ENCODE measurements around the gene MAPK11. TPM values are rescaled to one million over a fixed set of nuclear protein-coding genes. Genes with fewer than 3 reads are reported as not detected.

The MAPK11 gene
- 6.0 and 15.3 TPM in 2 replicates for total RNA-seq (2011; cell fraction: chromatin; rRNA removed; ENCODE audit: low replicate concordance)
- total RNA-seq (2011; cell fraction: nucleolus; rRNA removed), result 11.8 and 12.5 TPM in 2 replicates
- total RNA-seq (2011; cell fraction: nucleoplasm; rRNA removed), result 6.0 and 6.7 TPM in 2 replicates
- total RNA-seq (2014; rRNA removed) (9.6 and 9.8 TPM in 2 replicates), total RNA-seq (2014; rRNA removed; fragmentation: Illumina TruSeq; extraction: Trizol) (1.9 and 2.5 TPM in 2 replicates), total RNA-seq (2015; rRNA removed; fragmentation: Illumina TruSeq; extraction: Trizol) (5.3 and 5.8 TPM in 2 replicates), total RNA-seq (2021) (12.8 and 14.6 TPM in 2 replicates), polyA plus RNA-seq (2011; rRNA removed) (5.1 and 7.0 TPM in 2 replicates), polyA plus RNA-seq (2014; fragmentation: Illumina TruSeq; extraction: Trizol) (5.7 and 7.0 TPM in 2 replicates), polyA plus RNA-seq (2014; fragmentation: Nextera tagmentation; extraction: Ambion mirVana) (under 1 TPM; 0.06 to 0.10 TPM), polyA plus RNA-seq (2014; rRNA removed) (10.6 and 11.5 TPM in 2 replicates), polyA minus RNA-seq (2011; rRNA and poly(A)+ RNA removed) (1.4 and 3.6 TPM in 2 replicates), Bru-seq, nascent RNA (percentile 51 among the genes with signal in this experiment), BruChase-seq, experiment 1, labeled RNA remaining after a 2-hour chase (percentile 44 among the genes with signal in this experiment), BruChase-seq, experiment 2, labeled RNA remaining after a 6-hour chase (percentile 48 among the genes with signal in this experiment)
- 5.6 and 12.8 TPM in 2 replicates for polyA plus RNA-seq (2011; cell fraction: cytosol; rRNA removed)
- 39.5 and 60.0 TPM in 2 replicates for polyA plus RNA-seq (2011; cell fraction: nucleus; rRNA removed)
- 9.9 and 19.7 TPM in 2 replicates for polyA plus RNA-seq (2012)
- polyA minus RNA-seq (2011; cell fraction: cytosol; rRNA and poly(A)+ RNA removed), result 5.2 and 6.5 TPM in 2 replicates
- polyA minus RNA-seq (2011; cell fraction: nucleus; rRNA and poly(A)+ RNA removed), result 6.1 and 6.3 TPM in 2 replicates
- long read RNA-seq, experiment 1, partial matches to known transcripts, result 1 of 2 reads
- long read RNA-seq, experiment 1, other reads (novel, unspliced or antisense), result 1 of 2 reads
- long read RNA-seq, experiment 2, transcript MAPK11-201 (12 exons, 2,431 nt), result major isoform, 5 of 9 reads
- long read RNA-seq, experiment 2, partial matches to known transcripts, result 1 of 9 reads
- long read RNA-seq, experiment 2, other reads (novel, unspliced or antisense), result 3 of 9 reads
- long read RNA-seq, experiment 3, partial matches to known transcripts, result 0 of 2 reads
- long read RNA-seq, experiment 3, other reads (novel, unspliced or antisense), result 2 of 2 reads

DNA sequence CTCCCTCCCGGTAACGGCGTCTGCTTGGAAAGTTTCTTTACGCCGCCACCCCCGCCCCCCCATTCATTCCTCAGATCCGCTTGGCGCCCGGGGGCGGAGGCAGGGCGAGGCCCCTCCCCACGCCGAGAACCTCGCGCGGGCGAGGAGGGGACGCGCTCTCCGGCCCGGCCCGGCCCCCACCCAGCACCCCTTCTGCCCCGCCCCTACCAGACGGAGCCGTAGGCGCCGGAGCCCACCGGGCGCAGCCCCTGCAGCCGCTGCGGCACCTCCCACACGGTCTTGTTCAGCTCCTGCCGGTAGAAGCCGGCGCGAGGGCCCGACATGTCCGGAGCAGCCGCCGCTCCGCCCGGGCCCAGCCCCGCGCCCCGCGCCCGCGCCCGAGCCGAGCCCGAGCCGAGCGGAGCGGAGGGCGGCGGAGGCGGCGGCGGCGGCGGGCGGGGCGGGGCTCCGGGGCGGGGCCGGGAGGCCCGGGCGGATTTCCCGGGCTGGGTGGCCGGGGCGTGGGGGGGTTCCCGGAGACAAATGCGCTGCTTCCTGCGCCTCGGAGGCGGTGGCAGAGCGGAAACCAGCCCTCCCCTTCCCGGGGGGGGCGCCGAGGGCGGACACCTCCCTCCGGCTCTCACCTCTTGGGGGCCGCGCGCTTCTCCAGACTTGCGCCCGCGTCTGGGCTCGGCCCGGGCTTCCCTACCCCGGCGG lies at the start of gene MAPK11:
MAPK11 (minus strand) TSS at position 411 of the 696 bp plus-strand sequence; CDS start at position 323, 88 bp downstream.
- ChIA-PET POLR2A (no interaction called here), CTCF (ENCODE audit: low intra/inter-chr PET ratio) (no interaction called here)
- no TSS peak for BruUV-seq (replicated peaks)
- H3K9me1 ChIP-seq (ENCODE audit: control insufficient read depth, insufficient read depth, low read length), result no peaks in the 10 kb centered on the region
- H3K4me2 ChIP-seq (ENCODE audit: insufficient read depth, low read length), result peak within 1 kb of the TSS; percentile 58
- WGBS (ENCODE audit: insufficient coverage, low coverage, missing lambda C conversion rate), result 0% methylated on average over 17 of the region's 92 CpGs
- in situ Hi-C loops (cut with MboI), result loop anchor here (5.0 kb wide), 1 partner anchor 57 kb away; the partner anchor contains the start of gene DENND6B
- peak within 1 kb of the TSS; percentile 49 for H3K4me3 ChIP-seq
- no peaks in the 10 kb centered on the region; the same call in 2 of the 3 replicates for H3K79me2 ChIP-seq (ENCODE audit: control insufficient read depth, insufficient read depth, low read length)
- no peaks in the 10 kb centered on the region for H4K20me1 ChIP-seq (replicated peaks; ENCODE audit: control insufficient read depth, insufficient read depth, low read length)
- H3K4me1 ChIP-seq (replicated peaks in 1 of 2; ENCODE audit: control insufficient read depth in 2 of 2, insufficient read depth in 2 of 2, low read length in 2 of 2), result peaks cover 7 to 77% of the 10 kb centered on the region in 2 experiments; a peak in 4 of 5 replicates
- intact Hi-C loops (cut with micrococcal nuclease), result loop anchor here (5.0 kb wide), 1 partner anchor 57 kb away; the partner anchor contains the start of gene DENND6B
- H3K36me3 ChIP-seq (ENCODE audit: control insufficient read depth, insufficient read depth, low read length), result peaks cover 2% of the 10 kb centered on the region; the same call in 1 of the 3 replicates
- H3K9me3 ChIP-seq (replicated peaks; ENCODE audit: control insufficient read depth, insufficient read depth, low read depth, low read length), result no peaks in the 10 kb centered on the region
- no peak for FAIRE-seq
- ATAC-seq, result peak; percentile 59
- peak within 1 kb of the TSS; percentile 56; the same call in 2 of the 3 replicates for H3K27ac ChIP-seq (ENCODE audit: extremely low read depth, low read depth, low read length)
- H2AFZ ChIP-seq (ENCODE audit: low read depth, low read length), result no peak within 1 kb of the TSS
- peak within 1 kb of the TSS; percentile 49 to 90; a peak in 3 of 4 replicates for H3K9ac ChIP-seq (ENCODE audit: insufficient read depth in 1 of 2, low read depth in 2 of 2, low read length in 2 of 2)
- no peaks in the 10 kb centered on the region for H3K27me3 ChIP-seq (ENCODE audit: control insufficient read depth in 2 of 2, insufficient read depth in 2 of 2, low read length in 2 of 2)
- DNase-seq (ENCODE audit: extremely low read depth in 1 of 4, low spot score in 3 of 4), result peak; percentile 68 to 73 (median 71)
- TF ChIP-seq TRIM28 (IDR thresholded peaks at IDR 0.05) (no peak), MIER1 (IDR thresholded peaks at IDR 0.05; ENCODE audit: low read depth) (no peak), TAF7 (tag; IDR thresholded peaks at IDR 0.05) (no peak), POLR2G (IDR thresholded peaks at IDR 0.05; ENCODE audit: low read depth, low read length) (0 out of 2 replicates have a peak, but pooled peaks have one; percentile 17), CXXC5 (CRISPR knock-in tag; IDR thresholded peaks at IDR 0.05) (0 out of 2 replicates have a peak, but pooled peaks have one; percentile 13), ZFP36 (IDR thresholded peaks at IDR 0.05; ENCODE audit: low read depth, low read length, partially characterized antibody) (no peak), SAFB2 (IDR thresholded peaks at IDR 0.05; ENCODE audit: borderline replicate concordance, low read depth, low read length, severe bottlenecking) (no peak), GABPA (tag; conservative IDR thresholded peaks at IDR 0.05; ENCODE audit: low read depth) (peak; percentile 70), MAFG (tag; conservative IDR thresholded peaks at IDR 0.05) (no peak), NONO (IDR thresholded peaks at IDR 0.05; ENCODE audit: low read depth in 2 of 2, low read length in 1 of 2) (no peak), EGR1 (conservative IDR thresholded peaks at IDR 0.05) (peak; percentile 46)
- TF ChIP-seq, protein P1, sequence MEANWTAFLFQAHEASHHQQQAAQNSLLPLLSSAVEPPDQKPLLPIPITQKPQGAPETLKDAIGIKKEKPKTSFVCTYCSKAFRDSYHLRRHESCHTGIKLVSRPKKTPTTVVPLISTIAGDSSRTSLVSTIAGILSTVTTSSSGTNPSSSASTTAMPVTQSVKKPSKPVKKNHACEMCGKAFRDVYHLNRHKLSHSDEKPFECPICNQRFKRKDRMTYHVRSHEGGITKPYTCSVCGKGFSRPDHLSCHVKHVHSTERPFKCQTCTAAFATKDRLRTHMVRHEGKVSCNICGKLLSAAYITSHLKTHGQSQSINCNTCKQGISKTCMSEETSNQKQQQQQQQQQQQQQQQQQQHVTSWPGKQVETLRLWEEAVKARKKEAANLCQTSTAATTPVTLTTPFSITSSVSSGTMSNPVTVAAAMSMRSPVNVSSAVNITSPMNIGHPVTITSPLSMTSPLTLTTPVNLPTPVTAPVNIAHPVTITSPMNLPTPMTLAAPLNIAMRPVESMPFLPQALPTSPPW (CRISPR knock-in tag; IDR thresholded peaks at IDR 0.05), result peak; percentile 73
- TF ChIP-seq, protein P2, sequence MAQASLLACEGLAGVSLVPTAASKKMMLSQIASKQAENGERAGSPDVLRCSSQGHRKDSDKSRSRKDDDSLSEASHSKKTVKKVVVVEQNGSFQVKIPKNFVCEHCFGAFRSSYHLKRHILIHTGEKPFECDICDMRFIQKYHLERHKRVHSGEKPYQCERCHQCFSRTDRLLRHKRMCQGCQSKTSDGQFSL (CRISPR knock-in tag; IDR thresholded peaks at IDR 0.05), result peak; percentile 66
- TF ChIP-seq, protein P2 (tag; IDR thresholded peaks at IDR 0.05), result peak in 1 of 2 experiments; percentile 64; a peak in 2 of 4 replicates

All from K562 (cell line).